ENCODE measurements around the gene FEZF1.

- TF ChIP-seq REST (IDR thresholded peaks at IDR 0.05; ENCODE audit: insufficient read depth in 1 of 2, low read depth in 2 of 2, low read length in 1 of 2), result no peak
- no peak for TF ChIP-seq CTCF (IDR thresholded peaks at IDR 0.05)
- TF ChIP-seq SIN3A (IDR thresholded peaks at IDR 0.05; ENCODE audit: borderline replicate concordance, insufficient read depth, low read depth, low read length), result no peak
- no peak for TF ChIP-seq POLR2AphosphoS5 (IDR thresholded peaks at IDR 0.05; ENCODE audit: low read depth, low read length)
These were observed 43.1 kb downstream of the FEZF1 start for GRCh38 chr7:122261442-122261841.
